HG02973 (cell line): Measurements from ENCODE around the gene KDM7A.
"Not testable (repeated sequence)": the region's sequence is repeated elsewhere in the genome, so short reads cannot be mapped to it uniquely, and the experiment has no call there.

Source experiments
- ATAC-seq: cut with Tn5 transposase; IDR thresholded peaks from one replicate; pipeline ENCODE4 v1.9.1; 2021; ENCODE audit warnings: moderate library complexity; ENCODE audit not compliant: unreplicated experiment

KDM7A gene

GRCh38 chr7:140160308-140160707, 16.5 kb downstream of the KDM7A start:
- ATAC-seq: no peak

GRCh38 chr7:140159497-140159896, 17.3 kb downstream of the KDM7A start:
- ATAC-seq: no peak

- ATAC-seq: no peak
These were observed 20.2 kb downstream of the KDM7A start for GRCh38 chr7:140156460-140157080.

- ATAC-seq: no peak
These were observed 21.4 kb downstream of the KDM7A start for GRCh38 chr7:140155428-140155827.

- no peak for ATAC-seq
These were observed 23.1 kb downstream of the KDM7A start for GRCh38 chr7:140153666-140154161.

- ATAC-seq: no peak
These were observed 30.2 kb downstream of the KDM7A start for GRCh38 chr7:140146574-140146973.

- no peak for ATAC-seq
These were observed 31.1 kb downstream of the KDM7A start for GRCh38 chr7:140145709-140146108.

- no peak for ATAC-seq
These were observed 32.0 kb downstream of the KDM7A start for GRCh38 chr7:140144821-140145220.

GRCh38 chr7:140143997-140144396, 32.8 kb downstream of the KDM7A start:
- no peak for ATAC-seq

- no peak for ATAC-seq
These were observed 34.8 kb downstream of the KDM7A start for GRCh38 chr7:140142031-140142430.

GRCh38 chr7:140141256-140141655, 35.5 kb downstream of the KDM7A start:
- no peak for ATAC-seq

GRCh38 chr7:140137078-140137477, 39.7 kb downstream of the KDM7A start:
- ATAC-seq: no peak

GRCh38 chr7:140136073-140136472, 40.7 kb downstream of the KDM7A start:
- ATAC-seq: no peak

GRCh38 chr7:140134039-140134438, 42.7 kb downstream of the KDM7A start:
- ATAC-seq: no peak

- no peak for ATAC-seq
These were observed 49.2 kb downstream of the KDM7A start for GRCh38 chr7:140127360-140128127.

GRCh38 chr7:140126435-140127034, 50.2 kb downstream of the KDM7A start:
- no peak for ATAC-seq

- ATAC-seq: no peak
These were observed 53.8 kb downstream of the KDM7A start for GRCh38 chr7:140122965-140123364.

GRCh38 chr7:140121326-140121725, 55.5 kb downstream of the KDM7A start:
- no peak for ATAC-seq

GRCh38 chr7:140114817-140115216, 62.0 kb downstream of the KDM7A start:
- not testable (repeated sequence) for ATAC-seq

- ATAC-seq: not testable (repeated sequence)
These were observed 68.0 kb downstream of the KDM7A start for GRCh38 chr7:140108777-140109176.

GRCh38 chr7:140096459-140096858, 80.3 kb downstream of the KDM7A start:
- no peak for ATAC-seq

- no peak for ATAC-seq
These were observed 83.4 kb downstream of the KDM7A start for GRCh38 chr7:140093375-140093774.
